ENCODE data around the gene UACA. TPM values are rescaled to one million over a fixed set of nuclear protein-coding genes. Genes with fewer than 3 reads are reported as not detected.
A peak's percentile ranks its signal among the peaks of the same experiment; 100 is the strongest.

The UACA gene
- polyA plus RNA-seq, 1 of the 3 experiments (the other 2 are of a cell fraction): 35.9 TPM

DNA sequence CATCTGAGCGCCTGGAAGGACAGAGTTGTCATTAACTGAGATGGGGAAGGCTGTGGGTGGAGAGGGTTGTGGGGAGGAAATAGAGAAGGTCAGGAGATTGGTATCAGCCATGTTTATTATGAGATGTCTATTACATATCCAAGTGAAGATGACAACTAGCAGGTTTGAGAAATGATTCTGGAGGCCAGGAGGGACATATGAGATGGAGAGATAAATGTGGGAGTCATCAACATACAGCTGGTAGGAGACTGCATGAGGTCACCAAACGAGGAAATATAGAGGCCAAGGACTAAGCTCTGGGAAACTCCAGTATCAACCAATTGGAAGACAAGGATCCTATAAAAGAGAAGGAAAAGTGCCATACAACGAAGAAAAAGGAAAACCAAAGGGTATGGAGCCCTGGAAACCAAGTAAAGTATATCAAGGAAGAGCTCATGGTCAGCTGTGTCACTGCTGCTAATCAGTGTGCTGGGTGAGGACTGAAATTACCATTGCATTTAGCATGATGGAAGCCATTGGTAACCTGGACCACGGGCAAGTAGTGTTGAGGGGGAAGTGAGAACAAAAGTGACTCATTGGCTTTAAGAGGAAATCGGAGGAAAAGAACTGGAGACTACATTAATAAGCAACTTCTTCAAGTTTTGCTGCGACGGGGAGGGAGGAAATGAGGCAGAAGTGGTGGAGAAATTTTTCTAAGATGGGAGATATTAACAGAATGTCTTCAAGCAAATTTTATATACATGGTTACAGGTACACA lies 14.0 kb upstream of the UACA start:
- Histone ChIP-seq H4K20me1 (ENCODE audit: insufficient read depth) (no peaks in the 10 kb centered on the region), H2AFZ (ENCODE audit: low read depth) (no peak overlapping the region), H3K4me3 (ENCODE audit: low read depth in 2 of 2, low read length in 1 of 2) (no peak overlapping the region), H3K9me3 (no peaks in the 10 kb centered on the region), H3K4me2 (0 out of 2 replicates have a peak overlapping the region, but pooled peaks have one; percentile 47), H3K36me3 (replicated peaks in 1 of 2; ENCODE audit: control insufficient read depth in 1 of 2, insufficient read depth in 2 of 2, low read length in 1 of 2) (no peaks in the 10 kb centered on the region), H3K27ac (ENCODE audit: low read depth in 2 of 2, low read length in 1 of 2) (peak overlapping the region in 1 of 2 experiments; percentile 89; a peak in 2 of 4 replicates), H3F3A (replicated peaks; ENCODE audit: insufficient read depth) (peaks cover 41% of the 10 kb centered on the region), H3K9me2 (no peaks in the 10 kb centered on the region), H3K4me1 (ENCODE audit: control insufficient read depth in 1 of 2, insufficient read depth in 2 of 2, low read depth in 1 of 2, low read length in 1 of 2) (peaks cover 0 to 15% of the 10 kb centered on the region in 2 experiments; a peak in 2 of 4 replicates), H3K79me2 (ENCODE audit: insufficient read depth) (no peaks in the 10 kb centered on the region), H3K9ac (peak overlapping the region; percentile 31; the same call in 1 of the 2 replicates), H3K27me3 (ENCODE audit: insufficient read depth) (no peaks in the 10 kb centered on the region)
- ChIA-PET CTCF (no interaction called here), POLR2A (no interaction called here)
- no peak for DNase-seq
- 69% methylated on average over 7 of the region's 7 CpGs for WGBS (ENCODE audit: low lambda C conversion rate)
- TF ChIP-seq, protein P1, sequence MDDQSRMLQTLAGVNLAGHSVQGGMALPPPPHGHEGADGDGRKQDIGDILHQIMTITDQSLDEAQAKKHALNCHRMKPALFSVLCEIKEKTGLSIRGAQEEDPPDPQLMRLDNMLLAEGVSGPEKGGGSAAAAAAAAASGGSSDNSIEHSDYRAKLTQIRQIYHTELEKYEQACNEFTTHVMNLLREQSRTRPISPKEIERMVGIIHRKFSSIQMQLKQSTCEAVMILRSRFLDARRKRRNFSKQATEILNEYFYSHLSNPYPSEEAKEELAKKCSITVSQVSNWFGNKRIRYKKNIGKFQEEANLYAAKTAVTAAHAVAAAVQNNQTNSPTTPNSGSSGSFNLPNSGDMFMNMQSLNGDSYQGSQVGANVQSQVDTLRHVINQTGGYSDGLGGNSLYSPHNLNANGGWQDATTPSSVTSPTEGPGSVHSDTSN (IDR thresholded peaks at IDR 0.05): peak; percentile 95
- TF ChIP-seq YY1 (IDR thresholded peaks at IDR 0.05; ENCODE audit: low read depth) (no peak), NRF1 (IDR thresholded peaks at IDR 0.05; ENCODE audit: low read depth, low read length) (no peak), FOSL2 (IDR thresholded peaks at IDR 0.05; ENCODE audit: borderline replicate concordance, low read depth) (peak; percentile 56; the same call in 1 of the 2 replicates), SMC3 (IDR thresholded peaks at IDR 0.05; ENCODE audit: low read depth, low read length) (no peak), MEF2A (IDR thresholded peaks at IDR 0.05; ENCODE audit: borderline replicate concordance, low read depth) (no peak), FOXM1 (IDR thresholded peaks at IDR 0.05; ENCODE audit: low read depth) (no peak), TEAD4 (IDR thresholded peaks at IDR 0.05; ENCODE audit: borderline replicate concordance, insufficient read depth) (no peak), TAF1 (IDR thresholded peaks at IDR 0.05; ENCODE audit: borderline replicate concordance, low read depth, low read length) (no peak), RXRA (IDR thresholded peaks at IDR 0.05; ENCODE audit: borderline replicate concordance, low read depth) (peak; percentile 76; the same call in 1 of the 2 replicates), GABPA (IDR thresholded peaks at IDR 0.05; ENCODE audit: low read depth) (no peak), RFX5 (IDR thresholded peaks at IDR 0.05; ENCODE audit: low read length) (no peak), RCOR1 (IDR thresholded peaks at IDR 0.05; ENCODE audit: low read length) (no peak), FOXJ3 (CRISPR knock-in tag; IDR thresholded peaks at IDR 0.05) (no peak), TCF12 (IDR thresholded peaks at IDR 0.05) (peak; percentile 80), NFIC (IDR thresholded peaks at IDR 0.05; ENCODE audit: borderline replicate concordance) (peak; percentile 16; the same call in 1 of the 2 replicates), ELF1 (IDR thresholded peaks at IDR 0.05) (no peak), GATA2 (CRISPR knock-in tag; IDR thresholded peaks at IDR 0.05) (no peak), RAD21 (IDR thresholded peaks at IDR 0.05; ENCODE audit: low read length) (no peak), CHD2 (IDR thresholded peaks at IDR 0.05; ENCODE audit: low read length, partially characterized antibody) (no peak), EZH2phosphoT487 (IDR thresholded peaks at IDR 0.05; ENCODE audit: borderline replicate concordance, low read depth) (no peak)
- TF ChIP-seq, protein P2, sequence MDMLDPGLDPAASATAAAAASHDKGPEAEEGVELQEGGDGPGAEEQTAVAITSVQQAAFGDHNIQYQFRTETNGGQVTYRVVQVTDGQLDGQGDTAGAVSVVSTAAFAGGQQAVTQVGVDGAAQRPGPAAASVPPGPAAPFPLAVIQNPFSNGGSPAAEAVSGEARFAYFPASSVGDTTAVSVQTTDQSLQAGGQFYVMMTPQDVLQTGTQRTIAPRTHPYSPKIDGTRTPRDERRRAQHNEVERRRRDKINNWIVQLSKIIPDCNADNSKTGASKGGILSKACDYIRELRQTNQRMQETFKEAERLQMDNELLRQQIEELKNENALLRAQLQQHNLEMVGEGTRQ (IDR thresholded peaks at IDR 0.05; ENCODE audit: borderline replicate concordance, low read depth, low read length): no peak
- TF ChIP-seq, protein P3, sequence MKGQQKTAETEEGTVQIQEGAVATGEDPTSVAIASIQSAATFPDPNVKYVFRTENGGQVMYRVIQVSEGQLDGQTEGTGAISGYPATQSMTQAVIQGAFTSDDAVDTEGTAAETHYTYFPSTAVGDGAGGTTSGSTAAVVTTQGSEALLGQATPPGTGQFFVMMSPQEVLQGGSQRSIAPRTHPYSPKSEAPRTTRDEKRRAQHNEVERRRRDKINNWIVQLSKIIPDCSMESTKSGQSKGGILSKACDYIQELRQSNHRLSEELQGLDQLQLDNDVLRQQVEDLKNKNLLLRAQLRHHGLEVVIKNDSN (IDR thresholded peaks at IDR 0.05; ENCODE audit: borderline replicate concordance, low read depth): no peak
- TF ChIP-seq, protein P4, sequence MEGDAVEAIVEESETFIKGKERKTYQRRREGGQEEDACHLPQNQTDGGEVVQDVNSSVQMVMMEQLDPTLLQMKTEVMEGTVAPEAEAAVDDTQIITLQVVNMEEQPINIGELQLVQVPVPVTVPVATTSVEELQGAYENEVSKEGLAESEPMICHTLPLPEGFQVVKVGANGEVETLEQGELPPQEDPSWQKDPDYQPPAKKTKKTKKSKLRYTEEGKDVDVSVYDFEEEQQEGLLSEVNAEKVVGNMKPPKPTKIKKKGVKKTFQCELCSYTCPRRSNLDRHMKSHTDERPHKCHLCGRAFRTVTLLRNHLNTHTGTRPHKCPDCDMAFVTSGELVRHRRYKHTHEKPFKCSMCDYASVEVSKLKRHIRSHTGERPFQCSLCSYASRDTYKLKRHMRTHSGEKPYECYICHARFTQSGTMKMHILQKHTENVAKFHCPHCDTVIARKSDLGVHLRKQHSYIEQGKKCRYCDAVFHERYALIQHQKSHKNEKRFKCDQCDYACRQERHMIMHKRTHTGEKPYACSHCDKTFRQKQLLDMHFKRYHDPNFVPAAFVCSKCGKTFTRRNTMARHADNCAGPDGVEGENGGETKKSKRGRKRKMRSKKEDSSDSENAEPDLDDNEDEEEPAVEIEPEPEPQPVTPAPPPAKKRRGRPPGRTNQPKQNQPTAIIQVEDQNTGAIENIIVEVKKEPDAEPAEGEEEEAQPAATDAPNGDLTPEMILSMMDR (IDR thresholded peaks at IDR 0.05): no peak
- TF ChIP-seq, protein P5, sequence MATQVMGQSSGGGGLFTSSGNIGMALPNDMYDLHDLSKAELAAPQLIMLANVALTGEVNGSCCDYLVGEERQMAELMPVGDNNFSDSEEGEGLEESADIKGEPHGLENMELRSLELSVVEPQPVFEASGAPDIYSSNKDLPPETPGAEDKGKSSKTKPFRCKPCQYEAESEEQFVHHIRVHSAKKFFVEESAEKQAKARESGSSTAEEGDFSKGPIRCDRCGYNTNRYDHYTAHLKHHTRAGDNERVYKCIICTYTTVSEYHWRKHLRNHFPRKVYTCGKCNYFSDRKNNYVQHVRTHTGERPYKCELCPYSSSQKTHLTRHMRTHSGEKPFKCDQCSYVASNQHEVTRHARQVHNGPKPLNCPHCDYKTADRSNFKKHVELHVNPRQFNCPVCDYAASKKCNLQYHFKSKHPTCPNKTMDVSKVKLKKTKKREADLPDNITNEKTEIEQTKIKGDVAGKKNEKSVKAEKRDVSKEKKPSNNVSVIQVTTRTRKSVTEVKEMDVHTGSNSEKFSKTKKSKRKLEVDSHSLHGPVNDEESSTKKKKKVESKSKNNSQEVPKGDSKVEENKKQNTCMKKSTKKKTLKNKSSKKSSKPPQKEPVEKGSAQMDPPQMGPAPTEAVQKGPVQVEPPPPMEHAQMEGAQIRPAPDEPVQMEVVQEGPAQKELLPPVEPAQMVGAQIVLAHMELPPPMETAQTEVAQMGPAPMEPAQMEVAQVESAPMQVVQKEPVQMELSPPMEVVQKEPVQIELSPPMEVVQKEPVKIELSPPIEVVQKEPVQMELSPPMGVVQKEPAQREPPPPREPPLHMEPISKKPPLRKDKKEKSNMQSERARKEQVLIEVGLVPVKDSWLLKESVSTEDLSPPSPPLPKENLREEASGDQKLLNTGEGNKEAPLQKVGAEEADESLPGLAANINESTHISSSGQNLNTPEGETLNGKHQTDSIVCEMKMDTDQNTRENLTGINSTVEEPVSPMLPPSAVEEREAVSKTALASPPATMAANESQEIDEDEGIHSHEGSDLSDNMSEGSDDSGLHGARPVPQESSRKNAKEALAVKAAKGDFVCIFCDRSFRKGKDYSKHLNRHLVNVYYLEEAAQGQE (IDR thresholded peaks at IDR 0.05; ENCODE audit: low read depth, low read length): no peak

Measured in SK-N-SH (cell line).